Osteocyte (in vitro differentiated cells): ENCODE results near the gene GPC6. TPM values are rescaled to one million over a fixed set of nuclear protein-coding genes. Genes with fewer than 3 reads are reported as not detected.

Source experiments
- DNase-seq: peaks from one replicate; pipeline ENCODE4 v3.0.0; 2021; ENCODE audit warnings: mixed read lengths; ENCODE audit not compliant: unreplicated experiment; ENCODE audit errors: extremely low spot score
- H3K27ac Mint-ChIP-seq: one replicate; pipeline ENCODE4 v1.8.0; 2021; ENCODE audit warnings: mild to moderate bottlenecking, mixed read lengths; ENCODE audit not compliant: unreplicated experiment
- H3K27me3 Mint-ChIP-seq: one replicate; pipeline ENCODE4 v1.8.0; 2021; ENCODE audit warnings: mixed read lengths; ENCODE audit not compliant: unreplicated experiment
- H3K36me3 Mint-ChIP-seq: one replicate; pipeline ENCODE4 v1.8.0; 2021; ENCODE audit warnings: mixed read lengths; ENCODE audit not compliant: unreplicated experiment
- H3K4me1 Mint-ChIP-seq: one replicate; pipeline ENCODE4 v1.8.0; 2021; ENCODE audit warnings: mixed read lengths; ENCODE audit not compliant: unreplicated experiment
- H3K4me3 Mint-ChIP-seq: one replicate; pipeline ENCODE4 v1.8.0; 2021; ENCODE audit warnings: mild to moderate bottlenecking, moderate library complexity, mixed read lengths; ENCODE audit not compliant: unreplicated experiment
- H3K9me3 Mint-ChIP-seq: one replicate; pipeline ENCODE4 v1.8.0; 2021; ENCODE audit warnings: mixed read lengths; ENCODE audit not compliant: unreplicated experiment
- total RNA-seq: library from RNA; stranded (reverse); gene quantifications from 2 replicates; pipeline ENCODE4 v1.2.1, GENCODE V29; 2021
- TF ChIP-seq, protein P1 (sequence below): fragments of 200-600 bp; sonication (generic); IDR thresholded peaks from 2 replicates; pipeline ENCODE4 v1.5.0; 2021; ENCODE audit warnings: antibody characterized with exemption, mild to moderate bottlenecking, moderate library complexity

Gene GPC6
- total RNA-seq, 1 donor from 2014 or later: 125 TPM

DNA sequence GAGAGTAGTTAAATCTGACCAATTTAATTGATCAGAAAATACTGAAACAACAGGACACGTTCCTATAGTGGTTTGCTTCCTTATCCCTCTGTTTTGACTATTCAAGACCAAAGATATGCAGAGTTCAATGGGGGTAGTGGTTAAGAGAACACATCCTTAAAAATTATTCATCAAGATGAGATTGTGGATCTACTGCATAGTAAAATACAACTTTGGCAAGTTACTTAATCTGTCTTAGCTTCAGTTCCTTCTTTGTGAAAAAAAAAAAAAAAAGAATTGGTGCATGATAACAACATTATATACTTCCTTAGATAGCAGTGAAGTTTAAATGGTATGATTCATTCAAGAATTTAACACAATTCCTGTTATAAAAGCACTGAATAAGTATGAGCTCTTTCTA lies 700.8 kb downstream of the GPC6 start:
- TF ChIP-seq, protein P1, sequence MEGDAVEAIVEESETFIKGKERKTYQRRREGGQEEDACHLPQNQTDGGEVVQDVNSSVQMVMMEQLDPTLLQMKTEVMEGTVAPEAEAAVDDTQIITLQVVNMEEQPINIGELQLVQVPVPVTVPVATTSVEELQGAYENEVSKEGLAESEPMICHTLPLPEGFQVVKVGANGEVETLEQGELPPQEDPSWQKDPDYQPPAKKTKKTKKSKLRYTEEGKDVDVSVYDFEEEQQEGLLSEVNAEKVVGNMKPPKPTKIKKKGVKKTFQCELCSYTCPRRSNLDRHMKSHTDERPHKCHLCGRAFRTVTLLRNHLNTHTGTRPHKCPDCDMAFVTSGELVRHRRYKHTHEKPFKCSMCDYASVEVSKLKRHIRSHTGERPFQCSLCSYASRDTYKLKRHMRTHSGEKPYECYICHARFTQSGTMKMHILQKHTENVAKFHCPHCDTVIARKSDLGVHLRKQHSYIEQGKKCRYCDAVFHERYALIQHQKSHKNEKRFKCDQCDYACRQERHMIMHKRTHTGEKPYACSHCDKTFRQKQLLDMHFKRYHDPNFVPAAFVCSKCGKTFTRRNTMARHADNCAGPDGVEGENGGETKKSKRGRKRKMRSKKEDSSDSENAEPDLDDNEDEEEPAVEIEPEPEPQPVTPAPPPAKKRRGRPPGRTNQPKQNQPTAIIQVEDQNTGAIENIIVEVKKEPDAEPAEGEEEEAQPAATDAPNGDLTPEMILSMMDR: no peak
- Mint-ChIP-seq H3K4me1 (peaks cover 55% of the 10 kb centered on the region), H3K27ac (no peak overlapping the region), H3K36me3 (peaks cover 3% of the 10 kb centered on the region), H3K9me3 (peaks cover 9% of the 10 kb centered on the region), H3K27me3 (no peaks in the 10 kb centered on the region), H3K4me3 (no peak overlapping the region)
- DNase-seq: no peak

DNA sequence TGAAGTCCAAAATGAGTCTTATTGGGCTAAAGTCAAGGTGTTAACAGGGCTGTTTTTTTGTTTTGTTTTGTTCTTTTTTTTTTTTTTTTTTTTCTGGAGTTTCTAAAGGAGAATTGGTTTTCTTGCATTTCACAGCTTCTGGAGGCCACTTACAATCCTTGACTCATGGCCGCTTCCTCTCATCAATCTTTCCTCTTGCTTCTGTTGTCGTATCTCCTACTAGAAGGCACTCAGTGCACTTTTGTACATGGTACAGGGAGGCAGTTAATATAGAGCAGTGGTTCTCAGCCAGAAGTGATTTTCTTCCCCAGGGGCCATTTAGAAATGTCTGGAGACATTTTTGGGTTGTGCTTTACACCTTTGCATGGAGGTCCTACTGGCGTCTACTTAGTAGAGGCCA lies 706.3 kb downstream of the GPC6 start:
- Mint-ChIP-seq H3K4me1 (peaks cover 18% of the 10 kb centered on the region), H3K4me3 (no peak overlapping the region), H3K27me3 (no peaks in the 10 kb centered on the region), H3K9me3 (peaks cover 9% of the 10 kb centered on the region), H3K27ac (no peak overlapping the region), H3K36me3 (peaks cover 3% of the 10 kb centered on the region)
- TF ChIP-seq, protein P1: no peak
- no peak for DNase-seq

DNA sequence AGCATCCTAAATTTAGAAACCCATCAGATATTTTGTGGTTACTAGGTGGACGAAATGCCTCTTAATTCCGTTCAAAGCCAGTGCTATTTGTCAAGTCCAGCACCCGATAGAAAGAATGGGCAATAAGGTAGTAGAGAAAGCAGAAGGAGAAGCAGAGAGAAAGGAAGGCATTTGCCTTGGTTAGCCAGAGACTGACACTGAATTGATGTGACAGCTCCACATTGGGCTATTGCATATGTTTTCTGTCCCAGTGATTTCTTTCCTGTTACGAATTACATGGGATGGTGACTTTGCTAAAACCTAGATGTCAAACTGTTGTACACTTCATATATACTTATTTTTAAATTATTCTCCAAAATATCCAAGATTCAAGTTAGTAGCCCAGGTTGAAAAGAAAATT lies 710.3 kb downstream of the GPC6 start:
- no peaks in the 10 kb centered on the region for H3K9me3 Mint-ChIP-seq
- peaks cover 10% of the 10 kb centered on the region for H3K4me1 Mint-ChIP-seq
- no peaks in the 10 kb centered on the region for H3K27me3 Mint-ChIP-seq
- no peak for DNase-seq
- no peaks in the 10 kb centered on the region for H3K36me3 Mint-ChIP-seq
- TF ChIP-seq, protein P1: no peak
- no peak overlapping the region for H3K27ac Mint-ChIP-seq
- H3K4me3 Mint-ChIP-seq: no peak overlapping the region

DNA sequence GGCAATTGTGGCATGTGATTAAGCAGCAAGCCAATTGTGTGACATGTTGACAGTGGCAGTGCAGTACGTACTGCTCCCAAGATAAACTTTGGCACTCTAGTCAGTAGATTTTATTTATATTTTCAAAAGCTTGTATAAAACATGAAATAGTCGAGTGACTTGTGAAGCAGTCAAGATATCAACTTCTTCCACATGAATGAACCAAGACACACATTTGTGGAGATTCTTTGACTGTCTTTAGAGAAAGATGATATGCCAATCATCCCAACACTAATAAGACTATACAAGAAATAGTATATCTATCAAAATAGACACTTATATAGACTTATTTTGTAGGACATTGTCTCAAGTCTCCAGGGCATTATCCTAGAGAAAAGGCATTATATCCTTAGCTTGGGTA lies 714.8 kb downstream of the GPC6 start:
- Mint-ChIP-seq H3K9me3 (peaks cover 3% of the 10 kb centered on the region), H3K27me3 (no peaks in the 10 kb centered on the region), H3K4me3 (no peak overlapping the region), H3K36me3 (no peaks in the 10 kb centered on the region), H3K27ac (no peak overlapping the region), H3K4me1 (peaks cover 6% of the 10 kb centered on the region)
- DNase-seq: no peak
- TF ChIP-seq, protein P1: no peak

DNA sequence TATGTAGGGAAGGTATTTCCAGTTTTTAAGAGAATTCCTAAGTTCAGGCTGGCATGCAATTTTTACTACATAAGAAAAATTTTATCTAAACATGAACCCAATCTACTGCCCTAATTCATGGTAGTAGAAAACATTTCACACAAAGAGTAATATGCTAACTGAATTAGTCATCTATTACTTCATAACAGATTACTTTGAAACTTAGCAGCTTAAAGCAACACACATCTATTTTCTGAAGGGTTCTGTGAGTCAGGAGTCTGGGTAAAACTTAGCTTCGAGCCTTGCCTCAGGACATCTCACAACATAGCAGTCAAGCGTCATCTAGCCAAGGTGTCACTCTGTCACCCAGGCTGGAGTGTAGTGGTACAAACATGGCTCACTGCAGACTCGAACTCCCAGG lies 715.4 kb downstream of the GPC6 start:
- TF ChIP-seq, protein P1: no peak
- no peak overlapping the region for H3K27ac Mint-ChIP-seq
- H3K36me3 Mint-ChIP-seq: no peaks in the 10 kb centered on the region
- DNase-seq: no peak
- peaks cover 3% of the 10 kb centered on the region for H3K9me3 Mint-ChIP-seq
- H3K27me3 Mint-ChIP-seq: no peaks in the 10 kb centered on the region
- no peak overlapping the region for H3K4me3 Mint-ChIP-seq
- H3K4me1 Mint-ChIP-seq: peaks cover 3% of the 10 kb centered on the region
